ENCODE measurements around the gene PRKN. TPM values are rescaled to one million over a fixed set of nuclear protein-coding genes. Genes with fewer than 3 reads are reported as not detected.

Gene PRKN
- total RNA-seq, 1 experiment from 2014 or later: 2.0 TPM

- no peaks in the 10 kb centered on the region for H3K36me3 Mint-ChIP-seq (ENCODE audit: insufficient read depth in 1 of 3, low read depth in 3 of 3)
- no CpG with 5 or more reads among the region's 2 CpGs for WGBS (ENCODE audit: extremely low coverage, insufficient read length, low lambda C conversion rate)
These were observed 1380.4 kb downstream of the PRKN start for GRCh38 chr6:161347125-161347524.

More at GRCh38 chr6:161347125-161347524, 1380.4 kb downstream of the PRKN start:
- Histone ChIP-seq H4K5ac (ENCODE audit: insufficient read length, low read depth, low read length) (no peak overlapping the region), H4K8ac (replicated peaks; ENCODE audit: insufficient read length, low read depth, low read length) (no peak overlapping the region), H2BK120ac (ENCODE audit: low read depth, low read length, poor library complexity, severe bottlenecking) (no peak overlapping the region), H3K23me2 (ENCODE audit: insufficient read length, low read depth, low read length, poor library complexity, severe bottlenecking) (no peaks in the 10 kb centered on the region), H3K79me1 (ENCODE audit: insufficient read depth, low read depth, low read length, poor library complexity, severe bottlenecking) (no peaks in the 10 kb centered on the region), H2BK5ac (ENCODE audit: insufficient read length, low read length) (no peak overlapping the region), H3K9me3 (ENCODE audit: control insufficient read depth, low read depth, low read length) (no peaks in the 10 kb centered on the region), H2AFZ (ENCODE audit: low read length) (no peak overlapping the region), H2BK20ac (ENCODE audit: low read depth, low read length, poor library complexity, severe bottlenecking) (no peak overlapping the region), H3K79me2 (ENCODE audit: insufficient read depth, low read length) (no peaks in the 10 kb centered on the region), H3K18ac (ENCODE audit: insufficient read length, low read depth, low read length) (no peak overlapping the region), H3K27me3 (ENCODE audit: insufficient read depth, low read length) (no peaks in the 10 kb centered on the region), H4K20me1 (ENCODE audit: control insufficient read depth, insufficient read depth, insufficient read length) (no peaks in the 10 kb centered on the region), H3K23ac (ENCODE audit: insufficient read length, low read depth, low read length) (no peak overlapping the region), H3K4me2 (ENCODE audit: insufficient read depth, insufficient read length, low read length) (no peak overlapping the region), H3K4ac (ENCODE audit: low read depth, low read length) (no peak overlapping the region), H3T11ph (ENCODE audit: low read length) (no peak overlapping the region), H3K14ac (ENCODE audit: insufficient read depth, low read length) (no peak overlapping the region), H4K91ac (ENCODE audit: insufficient read length, low read depth, low read length) (no peak overlapping the region), H2AK5ac (ENCODE audit: insufficient read length, low read length) (no peak overlapping the region), H2BK15ac (ENCODE audit: low read depth, low read length) (no peak overlapping the region), H3K27ac (ENCODE audit: insufficient read length, low read depth, low read length) (no peak overlapping the region), H2BK12ac (ENCODE audit: insufficient read length, low read depth, low read length) (no peak overlapping the region), H3K9ac (ENCODE audit: extremely low read depth, insufficient read length, low read length) (no peak overlapping the region), H3K4me1 (ENCODE audit: insufficient read depth, low read length) (no peaks in the 10 kb centered on the region), H3K56ac (ENCODE audit: insufficient read length, low read depth, low read length) (no peak overlapping the region)
- H3K4me1 Mint-ChIP-seq: peaks cover 2 to 6% of the 10 kb centered on the region in 2 experiments
- no peaks in the 10 kb centered on the region for H3K9me3 Mint-ChIP-seq
- no peak overlapping the region for H3K4me3 Mint-ChIP-seq
- H3K27me3 Mint-ChIP-seq (ENCODE audit: low read depth): no peaks in the 10 kb centered on the region
- no peak for DNase-seq
- no peak overlapping the region for H3K27ac Mint-ChIP-seq
- no peak for TF ChIP-seq CTCF (conservative IDR thresholded peaks at IDR 0.05)
